ENCODE measurements around the gene CENPP.

The CENPP gene

GRCh38 chr9:92484563-92484962 lies 158.8 kb downstream of the CENPP start:
- no peak overlapping the region for H3K4me2 ChIP-seq (ENCODE audit: low read length)
- no peaks in the 10 kb centered on the region for H3K36me3 ChIP-seq (ENCODE audit: insufficient read depth, low read length)
- H3K9me3 ChIP-seq (replicated peaks; ENCODE audit: low read length) = no peaks in the 10 kb centered on the region
- no peak overlapping the region for H3K4me3 ChIP-seq (ENCODE audit: low read length)
- H3K27me3 ChIP-seq (ENCODE audit: control insufficient read depth, insufficient read depth, low read length) = no peaks in the 10 kb centered on the region
- H3K4me1 ChIP-seq (ENCODE audit: control insufficient read depth, insufficient read depth, low read length) = peaks cover 38% of the 10 kb centered on the region
- H3K9ac ChIP-seq (ENCODE audit: low read depth, low read length) = no peak overlapping the region

- Histone ChIP-seq H3K4me2 (ENCODE audit: low read length) (no peak overlapping the region), H3K9me3 (replicated peaks; ENCODE audit: low read length) (no peaks in the 10 kb centered on the region), H3K9ac (ENCODE audit: low read depth, low read length) (no peak overlapping the region)
Observed at GRCh38 chr9:92486371-92486770, 160.6 kb downstream of the CENPP start.

GRCh38 chr9:92488681-92489550 lies 163.2 kb downstream of the CENPP start:
- H3K9ac ChIP-seq (ENCODE audit: low read depth, low read length) = no peak overlapping the region
- no peaks in the 10 kb centered on the region for H3K36me3 ChIP-seq (ENCODE audit: insufficient read depth, low read length)
- no peak overlapping the region for H3K4me3 ChIP-seq (ENCODE audit: low read length)
- H3K4me2 ChIP-seq (ENCODE audit: low read length) = no peak overlapping the region
- H3K9me3 ChIP-seq (replicated peaks; ENCODE audit: low read length) = no peaks in the 10 kb centered on the region
- peaks cover 17% of the 10 kb centered on the region for H3K4me1 ChIP-seq (ENCODE audit: control insufficient read depth, insufficient read depth, low read length)
- H3K27me3 ChIP-seq (ENCODE audit: control insufficient read depth, insufficient read depth, low read length) = no peaks in the 10 kb centered on the region

More at GRCh38 chr9:92486371-92486770, 160.6 kb downstream of the CENPP start:
- no peaks in the 10 kb centered on the region for H3K36me3 ChIP-seq (ENCODE audit: insufficient read depth, low read length)
- no peak overlapping the region for H3K4me3 ChIP-seq (ENCODE audit: low read length)
- H3K27me3 ChIP-seq (ENCODE audit: control insufficient read depth, insufficient read depth, low read length) = no peaks in the 10 kb centered on the region
- peaks cover 24% of the 10 kb centered on the region for H3K4me1 ChIP-seq (ENCODE audit: control insufficient read depth, insufficient read depth, low read length)

- Histone ChIP-seq H3K4me1 (ENCODE audit: control insufficient read depth, insufficient read depth, low read length) (peaks cover 10% of the 10 kb centered on the region), H3K9me3 (replicated peaks; ENCODE audit: low read length) (no peaks in the 10 kb centered on the region), H3K36me3 (ENCODE audit: insufficient read depth, low read length) (no peaks in the 10 kb centered on the region), H3K9ac (ENCODE audit: low read depth, low read length) (no peak overlapping the region), H3K4me2 (ENCODE audit: low read length) (no peak overlapping the region), H3K4me3 (ENCODE audit: low read length) (no peak overlapping the region), H3K27me3 (ENCODE audit: control insufficient read depth, insufficient read depth, low read length) (no peaks in the 10 kb centered on the region)
Observed at GRCh38 chr9:92492781-92493401, 167.1 kb downstream of the CENPP start.

- no peak overlapping the region for H3K4me3 ChIP-seq (ENCODE audit: low read length)
- no peak overlapping the region for H3K9ac ChIP-seq (ENCODE audit: low read depth, low read length)
- H3K4me1 ChIP-seq (ENCODE audit: control insufficient read depth, insufficient read depth, low read length) = peaks cover 14% of the 10 kb centered on the region
- no peak overlapping the region for H3K4me2 ChIP-seq (ENCODE audit: low read length)
- no peaks in the 10 kb centered on the region for H3K27me3 ChIP-seq (ENCODE audit: control insufficient read depth, insufficient read depth, low read length)
- no peaks in the 10 kb centered on the region for H3K36me3 ChIP-seq (ENCODE audit: insufficient read depth, low read length)
- no peaks in the 10 kb centered on the region for H3K9me3 ChIP-seq (replicated peaks; ENCODE audit: low read length)
Observed at GRCh38 chr9:92493749-92494387, 168.1 kb downstream of the CENPP start.

GRCh38 chr9:92494856-92495255 lies 169.1 kb downstream of the CENPP start:
- H3K4me3 ChIP-seq (ENCODE audit: low read length) = no peak overlapping the region
- H3K9me3 ChIP-seq (replicated peaks; ENCODE audit: low read length) = no peaks in the 10 kb centered on the region
- no peaks in the 10 kb centered on the region for H3K27me3 ChIP-seq (ENCODE audit: control insufficient read depth, insufficient read depth, low read length)
- H3K36me3 ChIP-seq (ENCODE audit: insufficient read depth, low read length) = no peaks in the 10 kb centered on the region
- peaks cover 8% of the 10 kb centered on the region for H3K4me1 ChIP-seq (ENCODE audit: control insufficient read depth, insufficient read depth, low read length)
- H3K9ac ChIP-seq (ENCODE audit: low read depth, low read length) = no peak overlapping the region
- H3K4me2 ChIP-seq (ENCODE audit: low read length) = no peak overlapping the region

- H3K36me3 ChIP-seq (ENCODE audit: insufficient read depth, low read length) = no peaks in the 10 kb centered on the region
- H3K9ac ChIP-seq (ENCODE audit: low read depth, low read length) = no peak overlapping the region
- H3K4me1 ChIP-seq (ENCODE audit: control insufficient read depth, insufficient read depth, low read length) = peaks cover 8% of the 10 kb centered on the region
- no peaks in the 10 kb centered on the region for H3K27me3 ChIP-seq (ENCODE audit: control insufficient read depth, insufficient read depth, low read length)
- no peaks in the 10 kb centered on the region for H3K9me3 ChIP-seq (replicated peaks; ENCODE audit: low read length)
- no peak overlapping the region for H3K4me2 ChIP-seq (ENCODE audit: low read length)
- H3K4me3 ChIP-seq (ENCODE audit: low read length) = no peak overlapping the region
Observed at GRCh38 chr9:92496396-92497176, 170.8 kb downstream of the CENPP start.

GRCh38 chr9:92499701-92500100 lies 173.9 kb downstream of the CENPP start:
- no peak overlapping the region for H3K9ac ChIP-seq (ENCODE audit: low read depth, low read length)

GRCh38 chr9:92500725-92501124 lies 175.0 kb downstream of the CENPP start:
- Histone ChIP-seq H3K4me3 (ENCODE audit: low read length) (no peak overlapping the region), H3K4me1 (ENCODE audit: control insufficient read depth, insufficient read depth, low read length) (peaks cover 20% of the 10 kb centered on the region), H3K27me3 (ENCODE audit: control insufficient read depth, insufficient read depth, low read length) (no peaks in the 10 kb centered on the region), H3K4me2 (ENCODE audit: low read length) (no peak overlapping the region), H3K9ac (ENCODE audit: low read depth, low read length) (no peak overlapping the region), H3K36me3 (ENCODE audit: insufficient read depth, low read length) (no peaks in the 10 kb centered on the region), H3K9me3 (replicated peaks; ENCODE audit: low read length) (no peaks in the 10 kb centered on the region)

More at GRCh38 chr9:92499701-92500100, 173.9 kb downstream of the CENPP start:
- Histone ChIP-seq H3K36me3 (ENCODE audit: insufficient read depth, low read length) (no peaks in the 10 kb centered on the region), H3K27me3 (ENCODE audit: control insufficient read depth, insufficient read depth, low read length) (no peaks in the 10 kb centered on the region), H3K9me3 (replicated peaks; ENCODE audit: low read length) (no peaks in the 10 kb centered on the region), H3K4me2 (ENCODE audit: low read length) (no peak overlapping the region), H3K4me1 (ENCODE audit: control insufficient read depth, insufficient read depth, low read length) (peaks cover 10% of the 10 kb centered on the region), H3K4me3 (ENCODE audit: low read length) (no peak overlapping the region)

GRCh38 chr9:92501671-92502393 lies 176.1 kb downstream of the CENPP start:
- H3K27me3 ChIP-seq (ENCODE audit: control insufficient read depth, insufficient read depth, low read length) = no peaks in the 10 kb centered on the region
- H3K4me2 ChIP-seq (ENCODE audit: low read length) = no peak overlapping the region
- H3K9ac ChIP-seq (ENCODE audit: low read depth, low read length) = no peak overlapping the region
- H3K4me1 ChIP-seq (ENCODE audit: control insufficient read depth, insufficient read depth, low read length) = peaks cover 31% of the 10 kb centered on the region
- H3K36me3 ChIP-seq (ENCODE audit: insufficient read depth, low read length) = no peaks in the 10 kb centered on the region
- H3K4me3 ChIP-seq (ENCODE audit: low read length) = no peak overlapping the region
- no peaks in the 10 kb centered on the region for H3K9me3 ChIP-seq (replicated peaks; ENCODE audit: low read length)
